A549 (cell line): ENCODE data around the gene TSHZ2. TPM values are rescaled to one million over a fixed set of nuclear protein-coding genes. Genes with fewer than 3 reads are reported as not detected.

ENCODE experiments used
- ATAC-seq, 2 experiments: fragments of 200-7000 bp in 1 of 2; fragments of >200 bp in 1 of 2; cut with Nextera tagmentation in 1 of 2; cut with Tn5 transposase in 1 of 2; 3 replicates each; pipeline versions ENCODE4 v1.8.0 to v1.9.1; 2018 to 2020; ENCODE audit warnings: mild to moderate bottlenecking in 1 of 2, moderate library complexity in 1 of 2
- CTCF ChIA-PET: fragments of 300-600 bp; sonication (Branson Sonifier 250); formaldehyde crosslinking; extraction: SDS; loops from one replicate; lab custom pipeline; 2021; ENCODE audit warnings: antibody characterized with exemption, inconsistent platforms; lab: Yijun Ruan, JAX
- POLR2A ChIA-PET: fragments of 350-600 bp; formaldehyde crosslinking; extraction: SDS; loops from one replicate; lab custom pipeline; 2021; ENCODE audit warnings: antibody characterized with exemption, inconsistent platforms; lab: Yijun Ruan, JAX
- DNase-seq, 2 experiments: peaks; one replicate each; pipeline versions ENCODE4 v3.0.0 to v3.0.0-alpha.2; 2011 to 2016; ENCODE audit warnings: low read depth in 1 of 2, low spot score in 1 of 2
- FAIRE-seq: peaks from 2 replicates; lab custom pipeline; 2011; peaks lifted over from hg19 to GRCh38; lab: Jason Lieb, UNC
- H3K27ac ChIP-seq, 2 experiments: fragments of >200 bp; sonication (Bioruptor Twin); formaldehyde crosslinking; 3 replicates each; pipeline ENCODE4 v1.5.1; 2016 to 2017
- H3K4me1 ChIP-seq: fragments of >200 bp; sonication (Bioruptor Twin); formaldehyde crosslinking; 3 replicates; pipeline ENCODE4 v1.6.1; 2016
- H3K4me2 ChIP-seq: fragments of >200 bp; sonication (Bioruptor Twin); formaldehyde crosslinking; 3 replicates; pipeline ENCODE4 v1.6.1; 2016
- H3K4me3 ChIP-seq: fragments of >200 bp; sonication (Bioruptor Twin); formaldehyde crosslinking; 3 replicates; pipeline ENCODE4 v1.5.1; 2016
- H3K9me3 ChIP-seq: fragments of >200 bp; sonication (Bioruptor Twin); formaldehyde crosslinking; 3 replicates; pipeline ENCODE4 v1.6.1; 2016
- BHLHE40 ChIP-seq: IDR thresholded peaks from 2 replicates; pipeline ENCODE4 v1.6.1; 2012; ENCODE audit warnings: low read depth, low read length, inconsistent platforms
- EHF ChIP-seq: fragments of 250-450 bp; sonication (Bioruptor Pico); IDR thresholded peaks from 2 replicates; pipeline ENCODE4 v1.5.0; 2020; ENCODE audit warnings: mild to moderate bottlenecking
- EHMT2 ChIP-seq: fragments of 200-600 bp; sonication (generic); IDR thresholded peaks from 2 replicates; pipeline ENCODE4 v1.6.1; 2016; ENCODE audit warnings: antibody characterized with exemption, low read depth, mild to moderate bottlenecking, moderate library complexity
- EP300 ChIP-seq, 2 experiments: fragments of >200 bp; sonication (Bioruptor Twin); formaldehyde crosslinking; IDR thresholded peaks; 2 replicates in 1 of 2; 3 replicates in 1 of 2; pipeline ENCODE4 v1.6.1; 2016 to 2017
- ESRRA ChIP-seq: fragments of 150-350 bp; IDR thresholded peaks from 2 replicates; pipeline ENCODE4 v1.6.1; 2014; ENCODE audit warnings: mild to moderate bottlenecking, low read length, borderline replicate concordance
- FOXS1 ChIP-seq: fragments of 250-450 bp; sonication (Bioruptor Pico); IDR thresholded peaks from 2 replicates; pipeline ENCODE4 v1.5.0; 2020; ENCODE audit warnings: mild to moderate bottlenecking, moderate library complexity
- GATA3 ChIP-seq: IDR thresholded peaks from 2 replicates; pipeline ENCODE4 v1.6.1; 2012; ENCODE audit warnings: borderline replicate concordance
- HDAC2 ChIP-seq: fragments of 200-600 bp; sonication (generic); IDR thresholded peaks from 2 replicates; pipeline ENCODE4 v1.6.1; 2016
- HEYL ChIP-seq: fragments of 250-450 bp; sonication (Bioruptor Pico); IDR thresholded peaks from 2 replicates; pipeline ENCODE4 v1.8.0; 2021; ENCODE audit warnings: mild to moderate bottlenecking, moderate library complexity
- JUN ChIP-seq, 2 experiments: fragments of >200 bp; sonication (Bioruptor Twin); formaldehyde crosslinking; IDR thresholded peaks; 2 replicates in 1 of 2; 3 replicates in 1 of 2; pipeline ENCODE4 v1.6.1; 2016 to 2017
- KDM1A ChIP-seq: fragments of 200-600 bp; sonication (generic); IDR thresholded peaks from 2 replicates; pipeline ENCODE4 v1.6.1; 2016; ENCODE audit warnings: low read depth, mild to moderate bottlenecking
- MYC ChIP-seq: IDR thresholded peaks from 2 replicates; pipeline ENCODE4 v1.6.1; 2012; ENCODE audit warnings: mild to moderate bottlenecking, inconsistent platforms, low read length, improper control_type of control experiment, borderline replicate concordance
- NPAS2 ChIP-seq: fragments of 250-450 bp; sonication (Bioruptor Pico); IDR thresholded peaks from 2 replicates; pipeline ENCODE4 v1.8.0; 2022; ENCODE audit warnings: mild to moderate bottlenecking, moderate library complexity, borderline replicate concordance
- POLR2AphosphoS2 ChIP-seq: conservative IDR thresholded peaks from 2 replicates; pipeline ENCODE4 v1.6.1; 2012; ENCODE audit warnings: low read length, improper control_type of control experiment, inconsistent platforms
- SREBF2 ChIP-seq: fragments of 450-650 bp; IDR thresholded peaks from 2 replicates; pipeline ENCODE4 v1.6.1; 2014; ENCODE audit warnings: mild to moderate bottlenecking, moderate library complexity
- TP53 ChIP-seq: fragments of 250-450 bp; sonication (Bioruptor Pico); IDR thresholded peaks from 2 replicates; pipeline ENCODE4 v1.5.0; 2021; ENCODE audit warnings: mild to moderate bottlenecking, moderate library complexity
- ZC3H11A ChIP-seq: fragments of 450-650 bp; IDR thresholded peaks from 2 replicates; pipeline ENCODE4 v1.6.1; 2014; ENCODE audit warnings: antibody characterized with exemption, mild to moderate bottlenecking
- ZFP36 ChIP-seq: fragments of 450-650 bp; IDR thresholded peaks from 2 replicates; pipeline ENCODE4 v1.6.1; 2014; ENCODE audit warnings: borderline replicate concordance; ENCODE audit not compliant: partially characterized antibody
- ZNF302 ChIP-seq: fragments of 250-450 bp; sonication (Bioruptor Pico); IDR thresholded peaks from 2 replicates; pipeline ENCODE4 v1.9.0; 2021; ENCODE audit warnings: inconsistent platforms, mild to moderate bottlenecking, moderate library complexity
- WGBS: methylation state at CpG from one replicate; pipeline ENCODE4 v1.1.6; 2017; ENCODE audit errors: missing lambda C conversion rate; 5-methylcytosine and 5-hydroxymethylcytosine counted together
- polyA plus RNA-seq, 4 experiments: library from polyadenylated mRNA; depleted of rRNA in 3 of 4; stranded (reverse); fragments of >200 nt; fragmentation: RNase III in 1 of 4; extraction: RNeasy Plus Mini Kit Qiagen cat#74134 plus additional on column Dnase treatment in 1 of 4; gene quantifications; 2 replicates in 3 of 4; 3 replicates in 1 of 4; pipeline ENCODE4 v1.2.3, GENCODE V29; 2011 to 2017
- TF ChIP-seq, protein P1 (sequence below): IDR thresholded peaks from 2 replicates; pipeline ENCODE4 v1.6.1; 2012; ENCODE audit warnings: low read depth, borderline replicate concordance
- TF ChIP-seq, protein P2 (sequence below): fragments of >200 bp; sonication (Bioruptor Twin); formaldehyde crosslinking; IDR thresholded peaks from 2 replicates; pipeline ENCODE4 v1.6.1; 2016
- TF ChIP-seq, protein P3 (sequence below): IDR thresholded peaks from 2 replicates; pipeline ENCODE4 v1.6.1; 2012
- TF ChIP-seq, protein P4 (sequence below): fragments of 200-600 bp; sonication (generic); IDR thresholded peaks from 2 replicates; pipeline ENCODE4 v1.6.1; 2016; ENCODE audit warnings: antibody characterized with exemption, mild to moderate bottlenecking, moderate library complexity
- TF ChIP-seq, protein P5 (sequence below): fragments of 250-450 bp; sonication (Bioruptor Pico); IDR thresholded peaks from 2 replicates; pipeline ENCODE4 v1.5.0; 2021; ENCODE audit warnings: mild to moderate bottlenecking, moderate library complexity, borderline replicate concordance
- TF ChIP-seq, protein P6 (sequence below): fragments of 450-650 bp; IDR thresholded peaks from 2 replicates; pipeline ENCODE4 v1.6.1; 2014; ENCODE audit warnings: antibody characterized with exemption
- TF ChIP-seq, protein P7 (sequence below): fragments of 250-450 bp; sonication (Bioruptor Pico); IDR thresholded peaks from 2 replicates; pipeline ENCODE4 v1.5.0; 2020; ENCODE audit warnings: low read depth, mild to moderate bottlenecking, moderate library complexity
- TF ChIP-seq, protein P8 (sequence below): IDR thresholded peaks from 2 replicates; pipeline ENCODE4 v1.6.1; 2012
- TF ChIP-seq, protein P9 (sequence below): fragments of >200 bp; sonication (Bioruptor Twin); formaldehyde crosslinking; IDR thresholded peaks from 3 replicates; pipeline ENCODE4 v1.5.1; 2016

Gene TSHZ2
- polyA plus RNA-seq, 2 of the 4 experiments (the other 2 are of a cell fraction), result not detected

DNA sequence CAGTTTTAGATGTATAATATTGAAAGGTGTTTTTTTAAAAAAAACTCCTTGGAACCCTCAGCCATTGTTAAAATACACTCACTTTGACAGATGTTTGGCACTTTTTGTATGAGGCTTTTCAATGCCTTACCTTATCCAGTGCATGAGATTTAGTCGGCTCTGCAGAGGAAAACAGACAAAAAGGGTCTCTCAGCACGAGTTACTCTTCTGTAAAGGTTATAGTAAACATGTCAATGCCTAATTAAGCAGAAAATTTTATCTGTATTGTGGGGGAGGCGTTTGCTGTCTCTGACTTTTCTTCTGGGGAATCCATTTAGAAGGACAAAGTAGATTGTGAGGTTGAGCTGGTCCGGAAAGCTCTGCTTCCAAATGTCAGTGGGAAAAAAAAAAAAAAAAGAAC lies 278.3 kb downstream of the TSHZ2 start:
- Histone ChIP-seq H3K27ac (no peak overlapping the region), H3K9me3 (no peaks in the 10 kb centered on the region), H3K4me1 (no peaks in the 10 kb centered on the region), H3K4me3 (no peak overlapping the region), H3K4me2 (no peak overlapping the region)
- ATAC-seq (no peak), DNase-seq (no peak)
- WGBS, result 19% methylated on average over 4 of the region's 4 CpGs
- CTCF ChIA-PET, result interaction anchor here (0.6 kb wide), 1 partner anchor 700 kb away, joined by 3 read pairs; no protein-coding TSS in a partner anchor
- TF ChIP-seq ZFP36 (no peak), KDM1A (no peak), ZC3H11A (no peak), SREBF2 (no peak), ESRRA (no peak), HDAC2 (no peak), MYC (no peak), HEYL (CRISPR knock-in tag) (no peak), EP300 (IDR thresholded peaks at IDR 0.05) (no peak)
- TF ChIP-seq, protein P1, sequence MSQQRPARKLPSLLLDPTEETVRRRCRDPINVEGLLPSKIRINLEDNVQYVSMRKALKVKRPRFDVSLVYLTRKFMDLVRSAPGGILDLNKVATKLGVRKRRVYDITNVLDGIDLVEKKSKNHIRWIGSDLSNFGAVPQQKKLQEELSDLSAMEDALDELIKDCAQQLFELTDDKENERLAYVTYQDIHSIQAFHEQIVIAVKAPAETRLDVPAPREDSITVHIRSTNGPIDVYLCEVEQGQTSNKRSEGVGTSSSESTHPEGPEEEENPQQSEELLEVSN, result no peak
- TF ChIP-seq, protein P2, sequence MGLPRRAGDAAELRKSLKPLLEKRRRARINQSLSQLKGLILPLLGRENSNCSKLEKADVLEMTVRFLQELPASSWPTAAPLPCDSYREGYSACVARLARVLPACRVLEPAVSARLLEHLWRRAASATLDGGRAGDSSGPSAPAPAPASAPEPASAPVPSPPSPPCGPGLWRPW, result no peak
- TF ChIP-seq, protein P3, sequence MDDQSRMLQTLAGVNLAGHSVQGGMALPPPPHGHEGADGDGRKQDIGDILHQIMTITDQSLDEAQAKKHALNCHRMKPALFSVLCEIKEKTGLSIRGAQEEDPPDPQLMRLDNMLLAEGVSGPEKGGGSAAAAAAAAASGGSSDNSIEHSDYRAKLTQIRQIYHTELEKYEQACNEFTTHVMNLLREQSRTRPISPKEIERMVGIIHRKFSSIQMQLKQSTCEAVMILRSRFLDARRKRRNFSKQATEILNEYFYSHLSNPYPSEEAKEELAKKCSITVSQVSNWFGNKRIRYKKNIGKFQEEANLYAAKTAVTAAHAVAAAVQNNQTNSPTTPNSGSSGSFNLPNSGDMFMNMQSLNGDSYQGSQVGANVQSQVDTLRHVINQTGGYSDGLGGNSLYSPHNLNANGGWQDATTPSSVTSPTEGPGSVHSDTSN, result no peak
- TF ChIP-seq, protein P4, sequence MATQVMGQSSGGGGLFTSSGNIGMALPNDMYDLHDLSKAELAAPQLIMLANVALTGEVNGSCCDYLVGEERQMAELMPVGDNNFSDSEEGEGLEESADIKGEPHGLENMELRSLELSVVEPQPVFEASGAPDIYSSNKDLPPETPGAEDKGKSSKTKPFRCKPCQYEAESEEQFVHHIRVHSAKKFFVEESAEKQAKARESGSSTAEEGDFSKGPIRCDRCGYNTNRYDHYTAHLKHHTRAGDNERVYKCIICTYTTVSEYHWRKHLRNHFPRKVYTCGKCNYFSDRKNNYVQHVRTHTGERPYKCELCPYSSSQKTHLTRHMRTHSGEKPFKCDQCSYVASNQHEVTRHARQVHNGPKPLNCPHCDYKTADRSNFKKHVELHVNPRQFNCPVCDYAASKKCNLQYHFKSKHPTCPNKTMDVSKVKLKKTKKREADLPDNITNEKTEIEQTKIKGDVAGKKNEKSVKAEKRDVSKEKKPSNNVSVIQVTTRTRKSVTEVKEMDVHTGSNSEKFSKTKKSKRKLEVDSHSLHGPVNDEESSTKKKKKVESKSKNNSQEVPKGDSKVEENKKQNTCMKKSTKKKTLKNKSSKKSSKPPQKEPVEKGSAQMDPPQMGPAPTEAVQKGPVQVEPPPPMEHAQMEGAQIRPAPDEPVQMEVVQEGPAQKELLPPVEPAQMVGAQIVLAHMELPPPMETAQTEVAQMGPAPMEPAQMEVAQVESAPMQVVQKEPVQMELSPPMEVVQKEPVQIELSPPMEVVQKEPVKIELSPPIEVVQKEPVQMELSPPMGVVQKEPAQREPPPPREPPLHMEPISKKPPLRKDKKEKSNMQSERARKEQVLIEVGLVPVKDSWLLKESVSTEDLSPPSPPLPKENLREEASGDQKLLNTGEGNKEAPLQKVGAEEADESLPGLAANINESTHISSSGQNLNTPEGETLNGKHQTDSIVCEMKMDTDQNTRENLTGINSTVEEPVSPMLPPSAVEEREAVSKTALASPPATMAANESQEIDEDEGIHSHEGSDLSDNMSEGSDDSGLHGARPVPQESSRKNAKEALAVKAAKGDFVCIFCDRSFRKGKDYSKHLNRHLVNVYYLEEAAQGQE, result no peak
- TF ChIP-seq, protein P5, sequence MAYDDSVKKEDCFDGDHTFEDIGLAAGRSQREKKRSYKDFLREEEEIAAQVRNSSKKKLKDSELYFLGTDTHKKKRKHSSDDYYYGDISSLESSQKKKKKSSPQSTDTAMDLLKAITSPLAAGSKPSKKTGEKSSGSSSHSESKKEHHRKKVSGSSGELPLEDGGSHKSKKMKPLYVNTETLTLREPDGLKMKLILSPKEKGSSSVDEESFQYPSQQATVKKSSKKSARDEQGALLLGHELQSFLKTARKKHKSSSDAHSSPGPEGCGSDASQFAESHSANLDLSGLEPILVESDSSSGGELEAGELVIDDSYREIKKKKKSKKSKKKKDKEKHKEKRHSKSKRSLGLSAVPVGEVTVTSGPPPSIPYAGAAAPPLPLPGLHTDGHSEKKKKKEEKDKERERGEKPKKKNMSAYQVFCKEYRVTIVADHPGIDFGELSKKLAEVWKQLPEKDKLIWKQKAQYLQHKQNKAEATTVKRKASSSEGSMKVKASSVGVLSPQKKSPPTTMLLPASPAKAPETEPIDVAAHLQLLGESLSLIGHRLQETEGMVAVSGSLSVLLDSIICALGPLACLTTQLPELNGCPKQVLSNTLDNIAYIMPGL, result no peak
- TF ChIP-seq, all 56 proteins: peak for 0
- FAIRE-seq, result no peak
- POLR2A ChIA-PET, result no interaction called here

DNA sequence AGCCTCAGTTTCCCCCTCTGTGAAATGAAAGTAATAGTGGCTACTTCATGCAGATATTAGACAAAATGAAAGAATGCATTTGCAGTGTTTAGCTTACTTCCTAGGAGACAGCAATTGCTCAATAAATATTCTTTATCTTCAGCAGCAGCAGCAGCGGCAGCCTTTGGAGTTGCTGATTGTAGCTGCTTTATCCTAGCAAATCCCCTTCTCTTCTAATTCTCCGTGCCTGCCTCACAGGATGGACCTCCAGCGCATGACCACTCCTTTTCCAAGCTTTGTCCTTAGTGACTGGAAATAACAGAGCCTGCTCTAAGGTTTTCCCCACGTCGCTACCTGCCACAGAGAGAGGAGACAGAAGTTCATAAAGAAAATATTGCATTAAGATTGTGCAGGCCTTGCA lies 279.8 kb downstream of the TSHZ2 start:
- 38% methylated on average over 5 of the region's 5 CpGs for WGBS
- H3K9me3 ChIP-seq, result no peaks in the 10 kb centered on the region
- H3K4me3 ChIP-seq, result no peak overlapping the region
- FAIRE-seq (no peak), DNase-seq (no peak), ATAC-seq (no peak)
- H3K4me1 ChIP-seq, result no peaks in the 10 kb centered on the region
- ChIA-PET CTCF (no interaction called here), POLR2A (no interaction called here)
- H3K4me2 ChIP-seq, result no peak overlapping the region
- H3K27ac ChIP-seq, result no peak overlapping the region
- no peak for TF ChIP-seq EHF (CRISPR knock-in tag)
- no peak for TF ChIP-seq ZNF302 (CRISPR knock-in tag)
- TF ChIP-seq GATA3, result no peak
- TF ChIP-seq, protein P6, sequence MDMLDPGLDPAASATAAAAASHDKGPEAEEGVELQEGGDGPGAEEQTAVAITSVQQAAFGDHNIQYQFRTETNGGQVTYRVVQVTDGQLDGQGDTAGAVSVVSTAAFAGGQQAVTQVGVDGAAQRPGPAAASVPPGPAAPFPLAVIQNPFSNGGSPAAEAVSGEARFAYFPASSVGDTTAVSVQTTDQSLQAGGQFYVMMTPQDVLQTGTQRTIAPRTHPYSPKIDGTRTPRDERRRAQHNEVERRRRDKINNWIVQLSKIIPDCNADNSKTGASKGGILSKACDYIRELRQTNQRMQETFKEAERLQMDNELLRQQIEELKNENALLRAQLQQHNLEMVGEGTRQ, result no peak
- TF ChIP-seq JUN (IDR thresholded peaks at IDR 0.05), result no peak
- TF ChIP-seq NPAS2, result no peak
- TF ChIP-seq, protein P7, sequence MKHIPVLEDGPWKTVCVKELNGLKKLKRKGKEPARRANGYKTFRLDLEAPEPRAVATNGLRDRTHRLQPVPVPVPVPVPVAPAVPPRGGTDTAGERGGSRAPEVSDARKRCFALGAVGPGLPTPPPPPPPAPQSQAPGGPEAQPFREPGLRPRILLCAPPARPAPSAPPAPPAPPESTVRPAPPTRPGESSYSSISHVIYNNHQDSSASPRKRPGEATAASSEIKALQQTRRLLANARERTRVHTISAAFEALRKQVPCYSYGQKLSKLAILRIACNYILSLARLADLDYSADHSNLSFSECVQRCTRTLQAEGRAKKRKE (CRISPR knock-in tag), result no peak
- no peak for TF ChIP-seq TP53
- no peak for TF ChIP-seq POLR2AphosphoS2
- no peak for TF ChIP-seq BHLHE40
- TF ChIP-seq MYC, result no peak
- TF ChIP-seq EHMT2, result no peak
- TF ChIP-seq, protein P8, sequence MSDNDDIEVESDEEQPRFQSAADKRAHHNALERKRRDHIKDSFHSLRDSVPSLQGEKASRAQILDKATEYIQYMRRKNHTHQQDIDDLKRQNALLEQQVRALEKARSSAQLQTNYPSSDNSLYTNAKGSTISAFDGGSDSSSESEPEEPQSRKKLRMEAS, result no peak
- TF ChIP-seq, protein P9, sequence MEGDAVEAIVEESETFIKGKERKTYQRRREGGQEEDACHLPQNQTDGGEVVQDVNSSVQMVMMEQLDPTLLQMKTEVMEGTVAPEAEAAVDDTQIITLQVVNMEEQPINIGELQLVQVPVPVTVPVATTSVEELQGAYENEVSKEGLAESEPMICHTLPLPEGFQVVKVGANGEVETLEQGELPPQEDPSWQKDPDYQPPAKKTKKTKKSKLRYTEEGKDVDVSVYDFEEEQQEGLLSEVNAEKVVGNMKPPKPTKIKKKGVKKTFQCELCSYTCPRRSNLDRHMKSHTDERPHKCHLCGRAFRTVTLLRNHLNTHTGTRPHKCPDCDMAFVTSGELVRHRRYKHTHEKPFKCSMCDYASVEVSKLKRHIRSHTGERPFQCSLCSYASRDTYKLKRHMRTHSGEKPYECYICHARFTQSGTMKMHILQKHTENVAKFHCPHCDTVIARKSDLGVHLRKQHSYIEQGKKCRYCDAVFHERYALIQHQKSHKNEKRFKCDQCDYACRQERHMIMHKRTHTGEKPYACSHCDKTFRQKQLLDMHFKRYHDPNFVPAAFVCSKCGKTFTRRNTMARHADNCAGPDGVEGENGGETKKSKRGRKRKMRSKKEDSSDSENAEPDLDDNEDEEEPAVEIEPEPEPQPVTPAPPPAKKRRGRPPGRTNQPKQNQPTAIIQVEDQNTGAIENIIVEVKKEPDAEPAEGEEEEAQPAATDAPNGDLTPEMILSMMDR, result no peak
- TF ChIP-seq FOXS1 (CRISPR knock-in tag), result no peak
